Endothelial cell of umbilical vein (primary cell): Measurements from ENCODE around the gene KRT78. TPM values are rescaled to one million over a fixed set of nuclear protein-coding genes. Genes with fewer than 3 reads are reported as not detected.

ENCODE experiments used
- BruUV-seq: library from RNA; stranded (reverse); fragments of 400-500 nt; replicated peaks from 2 replicates; lab custom pipeline; 2021; lab: Mats Ljungman, UMichigan
- CTCF ChIA-PET: fragments of 300-600, 350-600 bp; sonication (Branson Sonifier 250); formaldehyde crosslinking; loops from one replicate; lab custom pipeline; 2021; ENCODE audit warnings: antibody characterized with exemption, inconsistent platforms; lab: Charles Lee
- POLR2A ChIA-PET: fragments of 300-600, 350-600 bp; sonication (Branson Sonifier 250); formaldehyde crosslinking; loops from one replicate; lab custom pipeline; 2021; ENCODE audit warnings: antibody characterized with exemption, inconsistent platforms; lab: Charles Lee
- DNase-seq: peaks from one replicate; pipeline ENCODE4 v3.0.0-alpha.2; 2011; ENCODE audit warnings: low read depth, low spot score
- FAIRE-seq: peaks from 2 replicates; lab custom pipeline; 2011; peaks lifted over from hg19 to GRCh38; lab: Jason Lieb, UNC
- H2AFZ ChIP-seq: 2 replicates; pipeline ENCODE4 v1.6.0; 2012; ENCODE audit warnings: low read depth, low read length, control low read depth, inconsistent platforms
- H3K27ac ChIP-seq: 2 replicates; pipeline ENCODE4 v1.5.1; 2011; ENCODE audit warnings: low read depth, mild to moderate bottlenecking, control low read depth, low read length, moderate library complexity; ENCODE audit not compliant: insufficient read depth
- H3K27me3 ChIP-seq, 2 experiments: 2 replicates each; pipeline versions ENCODE4 v1.6.0 to v1.6.1; 2011; ENCODE audit warnings: low read length in 2 of 2, mixed read lengths in 1 of 2; ENCODE audit not compliant: control insufficient read depth in 2 of 2, insufficient read depth in 2 of 2
- H3K36me3 ChIP-seq, 2 experiments: 2 replicates in 1 of 2; 3 replicates in 1 of 2; pipeline ENCODE4 v1.5.1; 2011; ENCODE audit warnings: low read length in 2 of 2, mild to moderate bottlenecking in 1 of 2, moderate library complexity in 1 of 2; ENCODE audit not compliant: control insufficient read depth in 2 of 2, insufficient read depth in 2 of 2; ENCODE audit errors: extremely low read depth in 1 of 2
- H3K4me1 ChIP-seq: 3 replicates; pipeline ENCODE4 v1.5.1; 2011; ENCODE audit warnings: mild to moderate bottlenecking, low read length; ENCODE audit not compliant: control insufficient read depth, insufficient read depth; ENCODE audit errors: extremely low read depth
- H3K4me2 ChIP-seq: 2 replicates; pipeline ENCODE4 v1.6.1; 2011; ENCODE audit warnings: low read length, control low read depth, mixed read lengths; ENCODE audit not compliant: insufficient read depth
- H3K4me3 ChIP-seq, 3 experiments: fragments of 200-600 bp in 1 of 3; sonication (generic), shearing (Covaris generic) in 1 of 3; replicated peaks in 1 of 3; 2 replicates each; pipeline ENCODE4 v1.5.1; 2011 to 2016; ENCODE audit warnings: control low read depth in 3 of 3, low read length in 3 of 3, mild to moderate bottlenecking in 2 of 3, inconsistent platforms in 1 of 3, low read depth in 1 of 3, moderate library complexity in 1 of 3; ENCODE audit not compliant: insufficient read depth in 1 of 3
- H3K79me2 ChIP-seq: 2 replicates; pipeline ENCODE4 v1.6.0; 2012; ENCODE audit warnings: low read length, inconsistent platforms; ENCODE audit not compliant: control insufficient read depth, insufficient read depth
- H3K9ac ChIP-seq: replicated peaks from 2 replicates; pipeline ENCODE3; 2011; ENCODE audit warnings: low read length, control low read depth; ENCODE audit not compliant: insufficient read depth; ENCODE audit errors: extremely low read depth
- H3K9me1 ChIP-seq: replicated peaks from 3 replicates; pipeline ENCODE4 v1.6.0; 2011; ENCODE audit warnings: mild to moderate bottlenecking, low read length; ENCODE audit not compliant: control insufficient read depth, insufficient read depth; ENCODE audit errors: extremely low read depth
- H3K9me3 ChIP-seq: replicated peaks from 2 replicates; pipeline ENCODE4 v1.5.1; 2012; ENCODE audit warnings: low read length, inconsistent platforms; ENCODE audit not compliant: control insufficient read depth, insufficient read depth
- H4K20me1 ChIP-seq: replicated peaks from 2 replicates; pipeline ENCODE3; 2011; ENCODE audit warnings: mild to moderate bottlenecking, low read length; ENCODE audit not compliant: control insufficient read depth, insufficient read depth; ENCODE audit errors: extremely low read depth
- EZH2 ChIP-seq: IDR thresholded peaks from 2 replicates; pipeline ENCODE4 v1.6.1; 2012; ENCODE audit warnings: borderline replicate concordance, low read depth, mild to moderate bottlenecking, moderate library complexity, low read length, inconsistent platforms; ENCODE audit not compliant: severe bottlenecking
- FOS ChIP-seq: IDR thresholded peaks from 2 replicates; pipeline ENCODE4 v1.6.1; 2011; ENCODE audit warnings: mild to moderate bottlenecking, low read length, moderate library complexity, borderline replicate concordance; ENCODE audit not compliant: insufficient read depth
- GATA2 ChIP-seq: IDR thresholded peaks from 2 replicates; pipeline ENCODE4 v1.7.0; 2011; ENCODE audit warnings: low read depth, mild to moderate bottlenecking, moderate library complexity, mixed read lengths, low read length; ENCODE audit not compliant: insufficient read length, insufficient read depth
- JUN ChIP-seq: IDR thresholded peaks from 2 replicates; pipeline ENCODE4 v1.6.1; 2011; ENCODE audit warnings: borderline replicate concordance, low read depth; ENCODE audit not compliant: insufficient read length, insufficient read depth
- MYC ChIP-seq: IDR thresholded peaks from one replicate; pipeline ENCODE4 v1.6.1; 2011; ENCODE audit warnings: mild to moderate bottlenecking, low read depth, low read length
- POLR2A ChIP-seq: IDR thresholded peaks from 2 replicates; pipeline ENCODE4 v1.6.1; 2012; ENCODE audit warnings: low read depth, mild to moderate bottlenecking, control low read depth, low read length
- dilution Hi-C: fragments of 300-500 bp; cut with MboI; formaldehyde crosslinking; loops from one replicate; pipeline ENCODE4 v1.15.0; 2019; ENCODE audit warnings: low sequenced_read_pairs; ENCODE audit not compliant: extremely low pct_ligation_motif_present
- intact Hi-C: fragments of 100-400 bp; cut with micrococcal nuclease; formaldehyde crosslinking; loops from one replicate; pipeline ENCODE4 v1.10.0; 2022
- polyA plus RNA-seq, 4 experiments: library from polyadenylated mRNA; depleted of rRNA in 3 of 4; stranded (reverse) in 3 of 4; unstranded in 1 of 4; fragments of >200 nt; gene quantifications; 2 replicates each; pipeline versions ENCODE4 v1.2.1 to v1.2.3, GENCODE V29; 2011 to 2012; ENCODE audit warnings: missing spikeins in 1 of 4
- total RNA-seq: library from RNA; stranded (reverse); gene quantifications from 2 replicates; pipeline ENCODE4 v1.2.3, GENCODE V29; 2021
- TF ChIP-seq, protein P1 (sequence below), 2 donors: IDR thresholded peaks; 1 replicate in 1 of 2; 2 replicates in 1 of 2; pipeline ENCODE4 v1.5.1; 2011; ENCODE audit warnings: low read length in 2 of 2, mild to moderate bottlenecking in 2 of 2, moderate library complexity in 2 of 2, control low read depth in 1 of 2, inconsistent platforms in 1 of 2, low read depth in 1 of 2; ENCODE audit not compliant: insufficient read depth in 1 of 2; ENCODE audit errors: extremely low read depth in 1 of 2
- TF ChIP-seq, protein P2 (sequence below): IDR thresholded peaks from 2 replicates; pipeline ENCODE4 v1.6.1; 2011; ENCODE audit not compliant: insufficient read depth, insufficient read length

KRT78 gene
- total and polyA plus RNA-seq, 2 donors (not counting 3 experiments of a cell fraction or from before 2014, with no cell fraction given): not detected

DNA sequence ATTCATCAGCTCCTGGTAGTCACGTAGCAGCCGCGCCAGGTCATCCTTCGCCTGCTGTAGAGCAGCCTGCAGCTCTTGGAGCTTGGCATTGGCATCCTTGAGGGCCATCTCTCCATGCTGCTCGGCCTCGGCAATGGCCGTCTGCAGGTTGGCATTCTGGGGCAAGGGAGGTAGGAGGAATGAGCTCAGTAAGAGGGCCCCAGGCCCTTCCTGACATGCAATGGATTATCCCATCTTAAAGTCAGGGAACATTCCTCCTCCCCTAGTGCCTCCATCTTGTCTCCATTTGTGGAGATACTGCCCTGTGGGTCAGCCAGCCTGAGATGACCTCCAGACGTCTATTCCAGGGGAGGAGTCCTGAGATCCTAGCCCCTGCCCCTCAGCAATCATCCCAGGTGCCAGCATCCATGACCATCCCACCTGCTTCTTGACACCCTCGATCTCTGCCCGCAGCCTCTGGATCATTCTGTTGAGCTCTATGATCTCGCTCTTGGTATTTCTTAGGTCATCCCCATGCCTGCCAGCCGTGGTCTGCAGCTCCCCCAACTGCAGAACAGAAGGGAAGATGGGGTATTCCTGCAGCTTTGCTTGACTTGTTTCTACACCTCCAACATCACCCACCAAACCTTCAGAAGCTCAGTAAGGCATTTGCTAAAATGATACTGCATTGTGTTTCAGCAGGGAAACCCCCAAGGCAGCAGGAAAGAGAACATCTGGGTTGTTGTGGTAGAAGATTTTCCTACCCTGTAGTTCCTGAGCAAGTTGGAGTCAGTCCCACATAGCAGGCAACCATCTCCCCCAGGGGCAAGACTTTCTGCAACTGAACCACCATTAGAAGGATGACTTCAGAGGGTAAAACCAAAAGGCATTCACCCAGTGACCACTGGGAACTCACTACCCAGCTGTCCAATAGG, 57.3 kb downstream of the KRT78 start:
- no peak overlapping the region for H3K4me3 ChIP-seq
- peaks cover 12 to 17% of the 10 kb centered on the region in 2 experiments for H3K27me3 ChIP-seq
- no peaks in the 10 kb centered on the region for H3K4me1 ChIP-seq
- no peaks in the 10 kb centered on the region for H3K79me2 ChIP-seq
- no peak for DNase-seq
- H3K36me3 ChIP-seq: no peaks in the 10 kb centered on the region
- H3K9me3 ChIP-seq: no peaks in the 10 kb centered on the region
- POLR2A ChIA-PET: no interaction called here
- no peak for FAIRE-seq
- dilution Hi-C loops: no loop called here
- H3K27ac ChIP-seq: no peak overlapping the region
- H4K20me1 ChIP-seq: no peaks in the 10 kb centered on the region
- no peak overlapping the region for H3K9ac ChIP-seq
- no peak overlapping the region for H2AFZ ChIP-seq
- intact Hi-C loops: no loop called here
- no peak for TF ChIP-seq POLR2A
- no peak for TF ChIP-seq FOS
- TF ChIP-seq JUN: no peak
- TF ChIP-seq GATA2: no peak
- no peak for TF ChIP-seq MYC
- TF ChIP-seq, protein P1, sequence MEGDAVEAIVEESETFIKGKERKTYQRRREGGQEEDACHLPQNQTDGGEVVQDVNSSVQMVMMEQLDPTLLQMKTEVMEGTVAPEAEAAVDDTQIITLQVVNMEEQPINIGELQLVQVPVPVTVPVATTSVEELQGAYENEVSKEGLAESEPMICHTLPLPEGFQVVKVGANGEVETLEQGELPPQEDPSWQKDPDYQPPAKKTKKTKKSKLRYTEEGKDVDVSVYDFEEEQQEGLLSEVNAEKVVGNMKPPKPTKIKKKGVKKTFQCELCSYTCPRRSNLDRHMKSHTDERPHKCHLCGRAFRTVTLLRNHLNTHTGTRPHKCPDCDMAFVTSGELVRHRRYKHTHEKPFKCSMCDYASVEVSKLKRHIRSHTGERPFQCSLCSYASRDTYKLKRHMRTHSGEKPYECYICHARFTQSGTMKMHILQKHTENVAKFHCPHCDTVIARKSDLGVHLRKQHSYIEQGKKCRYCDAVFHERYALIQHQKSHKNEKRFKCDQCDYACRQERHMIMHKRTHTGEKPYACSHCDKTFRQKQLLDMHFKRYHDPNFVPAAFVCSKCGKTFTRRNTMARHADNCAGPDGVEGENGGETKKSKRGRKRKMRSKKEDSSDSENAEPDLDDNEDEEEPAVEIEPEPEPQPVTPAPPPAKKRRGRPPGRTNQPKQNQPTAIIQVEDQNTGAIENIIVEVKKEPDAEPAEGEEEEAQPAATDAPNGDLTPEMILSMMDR (IDR thresholded peaks at IDR 0.05; ENCODE audit: extremely low read depth in 1 of 2, insufficient read depth in 1 of 2, low read depth in 1 of 2, low read length in 2 of 2): no peak
- TF ChIP-seq, protein P2, sequence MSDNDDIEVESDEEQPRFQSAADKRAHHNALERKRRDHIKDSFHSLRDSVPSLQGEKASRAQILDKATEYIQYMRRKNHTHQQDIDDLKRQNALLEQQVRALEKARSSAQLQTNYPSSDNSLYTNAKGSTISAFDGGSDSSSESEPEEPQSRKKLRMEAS: no peak
- TF ChIP-seq EZH2: no peak
- no peaks in the 10 kb centered on the region for H3K9me1 ChIP-seq
- H3K4me2 ChIP-seq: no peak overlapping the region
- no TSS peak for BruUV-seq
- CTCF ChIA-PET: no interaction called here
